Measurements from ENCODE around the gene ZNF304.
"Not testable (repeated sequence)": the region's sequence is repeated elsewhere in the genome, so short reads cannot be mapped to it uniquely, and the experiment has no call there.

Gene ZNF304

DNA sequence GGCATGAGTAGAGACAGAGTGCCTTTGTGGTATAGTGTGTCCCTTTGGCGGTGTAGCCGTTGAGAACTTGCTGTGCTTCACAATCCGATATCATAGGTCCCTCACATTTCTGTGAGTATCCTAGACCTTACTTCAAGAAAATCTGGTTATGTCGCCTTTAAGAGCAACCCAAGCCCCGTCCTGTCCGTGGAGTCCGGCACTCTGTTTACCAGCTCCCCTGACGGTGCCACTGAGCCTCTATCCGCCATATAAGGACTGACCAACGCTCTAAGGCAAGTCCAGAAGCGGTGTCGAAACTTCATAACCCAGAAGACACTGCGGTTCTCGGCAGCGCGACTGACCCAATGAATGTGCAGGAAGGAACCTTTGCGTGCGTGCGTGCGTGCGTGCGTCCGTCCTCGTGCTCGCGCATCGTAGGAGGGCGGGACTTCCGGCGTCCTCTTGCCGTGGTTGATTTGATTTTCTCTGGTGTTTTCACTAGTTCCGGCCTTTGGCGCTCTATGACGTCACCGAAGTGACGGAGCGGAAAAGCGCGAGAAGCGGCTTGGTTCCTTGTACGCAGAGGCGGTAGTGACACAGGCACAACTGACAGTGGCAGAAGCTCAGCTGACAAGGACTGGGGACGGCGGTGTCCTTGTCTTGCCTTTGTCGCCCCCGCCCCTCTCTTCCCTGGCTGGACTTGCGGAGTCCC is 12.1 kb downstream of the ZNF304 start, which contains the start of the genes TRAPPC2B and ZNF547:
Gene TRAPPC2B (plus strand): TSS at position 555 of the 691 bp plus-strand sequence. CDS start 1,283 bp downstream, outside the sequence.
Gene ZNF547 (plus strand): TSS at position 555 of the 691 bp plus-strand sequence. CDS start 5,005 bp downstream, outside the sequence.
- peak; percentile 93 to 94 for DNase-seq

DNA sequence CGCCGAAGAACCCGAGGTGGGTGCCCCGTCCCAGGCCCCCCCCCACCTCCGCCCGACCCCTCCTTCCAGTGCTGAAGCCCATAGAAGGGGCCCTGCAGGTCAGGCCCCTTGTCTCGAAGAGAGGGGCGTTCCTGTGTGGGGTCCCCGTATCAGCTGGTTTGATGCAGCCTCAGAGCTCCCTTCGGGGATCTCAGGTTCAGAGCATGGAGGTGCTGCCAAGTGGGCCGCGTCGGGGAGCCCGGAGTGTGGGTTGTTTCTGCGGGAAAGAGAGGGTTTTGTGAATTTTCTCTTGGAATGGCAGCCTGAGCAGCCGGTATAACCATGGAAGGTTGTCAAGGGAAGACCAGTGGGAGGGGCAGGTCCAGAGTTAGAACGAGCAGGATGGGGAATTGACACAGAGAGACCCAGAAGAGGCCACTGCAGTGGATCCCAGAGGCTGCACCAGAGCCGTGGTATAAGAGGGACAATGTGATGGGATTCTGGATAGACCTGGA is 12.7 kb downstream of the ZNF304 start:
- DNase-seq: no peak

GRCh38 chr19:57366776-57367175 is 15.7 kb downstream of the ZNF304 start:
- no peak for DNase-seq

DNA sequence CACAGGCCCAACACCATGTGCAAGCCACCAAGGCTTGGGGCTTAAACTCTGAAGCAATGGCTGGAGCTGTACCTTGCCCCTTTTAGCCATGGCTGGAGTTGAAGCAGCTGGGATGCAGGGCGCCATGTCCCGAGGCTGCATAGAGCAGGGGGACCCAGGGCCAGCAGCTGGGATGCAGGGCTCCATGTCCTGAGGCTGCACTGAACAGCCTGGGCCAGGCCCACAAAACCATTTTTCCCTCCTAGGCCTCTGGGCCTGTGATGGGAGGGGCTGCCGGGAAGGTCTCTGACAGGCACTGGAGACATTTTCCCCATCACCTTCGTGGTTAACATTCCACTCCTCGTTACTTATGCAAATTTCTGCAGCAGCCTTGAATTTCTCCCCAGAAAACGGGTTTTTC is 23.1 kb downstream of the ZNF304 start:
- no peak for DNase-seq

DNA sequence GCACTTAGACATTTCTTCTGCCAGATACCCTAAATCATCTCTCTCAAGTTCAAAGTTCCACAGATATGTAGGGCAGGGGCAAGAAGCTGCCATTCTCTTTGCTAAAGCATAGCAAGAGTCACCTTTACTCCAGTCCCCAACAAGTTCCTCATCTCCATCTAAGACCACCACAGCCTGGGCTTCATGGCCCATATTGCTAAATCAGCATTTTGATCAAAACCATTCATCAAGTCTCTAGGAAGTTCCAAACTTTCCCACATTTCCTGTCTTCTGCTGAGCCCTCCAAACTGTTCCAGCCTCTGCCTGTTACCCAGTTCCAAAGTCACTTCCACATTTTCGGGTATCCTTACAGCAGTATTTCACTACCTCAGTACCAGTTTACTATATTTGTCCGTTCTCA is 23.6 kb downstream of the ZNF304 start:
- DNase-seq: not testable (repeated sequence)

- no peak for DNase-seq
Observed at GRCh38 chr19:57376151-57376550, 25.1 kb downstream of the ZNF304 start.

- no peak for DNase-seq
Observed at GRCh38 chr19:57377498-57378146, 26.6 kb downstream of the ZNF304 start.

DNA sequence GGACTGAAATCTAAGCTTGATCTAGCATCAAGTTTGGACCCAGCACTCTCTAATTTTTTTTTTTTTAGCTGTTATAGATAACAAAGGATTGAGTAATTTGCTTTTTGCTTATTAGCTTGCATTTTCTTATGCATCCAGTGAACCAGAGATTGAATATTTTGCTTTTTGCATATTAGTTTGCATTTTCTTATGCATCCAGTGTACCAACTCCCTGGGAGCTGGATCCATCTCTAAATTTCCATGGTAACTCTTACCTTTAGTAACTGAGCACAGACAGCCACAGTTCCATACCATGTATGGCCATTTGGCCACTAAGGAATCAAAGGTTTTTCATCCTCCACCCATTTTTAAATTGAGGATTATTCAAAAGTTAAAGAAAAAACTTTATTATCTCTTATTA is 29.9 kb downstream of the ZNF304 start:
- DNase-seq: no peak

DNA sequence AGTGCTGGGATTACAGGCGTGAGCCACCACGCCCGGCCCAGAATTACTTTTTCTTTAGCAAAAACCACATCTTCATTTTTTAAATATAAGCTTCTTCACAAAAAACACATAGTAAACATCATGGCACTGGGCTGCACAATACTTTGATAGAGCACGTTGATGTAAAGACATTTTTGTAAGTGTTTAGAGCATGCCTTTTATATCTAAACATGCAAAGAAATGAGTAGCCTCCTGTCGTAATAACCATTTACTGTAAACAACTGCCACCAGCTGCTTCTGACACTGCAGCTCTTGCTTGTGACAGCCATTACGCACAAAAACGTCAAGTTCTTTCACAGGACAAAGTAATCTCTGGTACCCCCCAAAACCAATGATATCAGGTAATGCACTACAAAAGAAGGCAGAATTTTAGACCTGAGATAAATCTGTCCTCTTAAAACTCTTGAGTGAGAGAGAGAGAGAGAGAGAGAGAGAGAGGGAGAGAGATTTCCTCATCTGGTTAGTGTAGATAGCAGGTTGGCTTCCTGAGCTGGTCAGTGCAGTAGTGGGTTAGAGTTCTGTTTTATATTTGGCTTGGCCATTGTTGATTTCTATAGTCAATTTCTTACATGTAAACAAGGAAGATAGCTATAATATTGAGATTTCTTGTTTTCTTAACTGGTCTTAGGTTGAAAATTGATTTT is 31.9 kb downstream of the ZNF304 start:
- no peak for DNase-seq

DNA sequence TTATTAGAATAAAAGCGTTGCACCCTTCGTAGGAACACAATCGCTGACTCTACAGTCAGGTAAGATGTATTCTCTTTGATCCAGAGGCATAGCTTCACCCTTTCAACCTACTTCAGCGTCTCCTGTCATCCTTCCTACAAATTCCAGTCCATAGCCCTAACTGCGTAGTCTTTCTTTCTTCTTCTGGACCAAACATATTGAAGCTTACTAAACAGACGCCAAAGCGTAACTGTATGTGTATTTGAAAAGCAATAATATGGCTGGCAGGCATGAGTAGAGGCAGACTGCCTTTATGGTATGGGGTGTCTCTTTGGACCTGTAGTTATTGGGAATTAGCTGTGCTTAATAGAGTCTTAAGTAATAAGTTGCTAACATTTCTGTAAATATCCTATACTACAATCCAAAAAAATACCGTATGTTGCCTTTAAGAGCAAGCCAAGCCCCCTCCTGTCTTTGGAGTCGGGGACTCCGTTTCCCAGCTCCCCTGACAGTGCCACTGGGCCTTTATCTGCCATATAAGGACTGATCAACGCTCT is 38.2 kb downstream of the ZNF304 start:
- no peak for DNase-seq

DNA sequence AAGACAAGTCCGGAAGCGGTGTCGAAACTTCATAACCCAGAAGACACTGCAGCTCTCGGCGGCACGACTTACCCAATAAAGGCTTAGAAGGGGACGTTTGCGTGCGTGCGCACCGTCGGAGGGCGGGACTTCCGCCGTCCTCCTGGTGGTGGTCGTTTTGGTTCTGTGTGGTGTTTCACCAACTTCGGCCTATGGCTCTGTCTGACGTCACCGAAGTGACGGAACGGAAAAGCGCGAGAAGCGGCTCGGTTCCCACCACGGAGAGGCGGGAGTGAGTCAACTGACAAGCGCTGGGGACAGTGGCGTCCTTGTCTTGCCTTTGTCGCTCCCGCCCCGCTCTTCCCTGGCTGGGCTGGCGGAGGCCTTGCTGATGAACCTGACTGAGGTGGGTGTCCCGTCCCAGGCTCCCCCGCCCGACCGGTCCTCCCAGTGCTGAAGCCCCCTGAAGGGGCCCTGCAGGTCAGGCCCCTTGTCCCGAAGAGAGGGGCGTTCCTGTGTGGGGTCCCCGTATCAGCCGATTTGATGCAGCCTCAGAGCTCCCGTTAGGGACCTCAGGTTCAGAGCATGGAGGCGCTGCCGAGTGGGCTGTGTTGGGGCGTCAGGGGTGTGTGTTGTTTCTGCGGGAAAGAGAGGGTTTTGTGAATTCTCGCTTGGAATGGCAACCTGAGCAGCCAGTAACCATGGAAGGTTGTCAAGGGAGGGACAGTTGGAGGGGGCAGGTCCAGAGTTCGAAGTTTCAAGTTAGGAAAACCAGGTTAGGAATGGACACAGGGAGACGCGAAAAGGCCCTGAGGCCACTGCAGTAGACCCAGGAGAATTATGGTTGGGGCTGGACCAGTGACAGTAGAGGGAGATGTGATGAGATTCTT is 38.9 kb downstream of the ZNF304 start, which contains the start of gene ZNF548:
Gene ZNF548 (plus strand): TSS at position 125 of the 869 bp plus-strand sequence. CDS start 246 bp downstream, at position 371.
- peak; percentile 89 to 92 for DNase-seq

GRCh38 chr19:57395710-57396109 is 44.6 kb downstream of the ZNF304 start:
- no peak for DNase-seq

DNA sequence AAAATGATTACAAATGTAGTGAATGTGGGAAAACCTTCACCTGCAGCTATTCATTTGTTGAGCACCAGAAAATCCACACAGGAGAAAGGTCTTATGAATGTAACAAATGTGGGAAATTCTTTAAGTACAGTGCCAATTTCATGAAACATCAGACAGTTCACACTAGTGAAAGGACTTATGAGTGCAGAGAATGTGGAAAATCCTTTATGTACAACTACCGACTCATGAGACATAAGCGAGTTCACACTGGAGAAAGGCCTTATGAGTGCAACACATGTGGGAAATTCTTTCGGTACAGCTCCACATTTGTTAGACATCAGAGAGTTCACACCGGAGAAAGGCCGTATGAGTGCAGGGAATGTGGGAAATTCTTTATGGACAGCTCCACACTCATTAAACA is 47.8 kb downstream of the ZNF304 start:
- no peak for DNase-seq

DNA sequence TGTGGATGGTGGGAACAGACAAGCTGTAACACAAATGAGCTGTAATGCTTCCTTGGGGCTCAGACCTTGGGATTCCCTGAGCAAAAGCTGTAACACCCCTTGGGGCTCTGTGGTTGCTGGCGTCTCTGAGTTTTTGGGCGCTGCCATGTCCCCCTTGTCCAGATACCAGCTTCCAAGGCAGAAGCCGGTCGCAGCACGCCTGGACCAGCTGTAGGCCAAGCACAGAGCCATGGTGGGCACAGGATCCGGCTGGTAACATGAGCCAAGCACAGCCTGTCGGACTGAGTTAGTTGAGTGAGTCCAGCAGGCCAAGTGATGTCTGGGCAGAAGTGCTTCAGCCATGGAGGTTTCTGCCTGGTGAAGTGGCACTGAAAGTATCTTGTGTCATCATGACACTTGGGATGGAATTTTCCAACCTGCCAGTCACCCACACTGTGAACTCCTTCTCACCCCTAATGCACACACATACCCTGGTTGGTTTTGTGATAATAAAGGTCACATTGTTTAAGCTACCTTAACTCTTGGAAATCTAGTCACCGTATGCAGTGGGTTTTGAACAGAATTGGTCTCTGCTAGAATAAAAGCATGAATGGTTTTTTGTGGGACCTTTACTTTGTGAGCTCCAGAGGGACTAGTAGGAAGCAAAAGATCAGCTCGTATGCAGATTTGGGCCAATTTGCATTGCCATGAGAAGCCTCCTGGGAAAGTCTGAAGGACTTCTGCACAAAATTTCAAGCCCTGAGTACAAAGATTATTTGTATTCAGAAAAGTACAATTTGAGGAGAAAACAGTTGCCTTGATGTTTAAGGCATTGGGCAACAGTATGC is 52.9 kb downstream of the ZNF304 start:
- DNase-seq: no peak

GRCh38 chr19:57406516-57407123 is 55.5 kb downstream of the ZNF304 start:
- peak; percentile 59 to 61 for DNase-seq

All from stimulated activated CD4-positive, alpha-beta T cell treated with anti-CD3 and anti-CD28 coated beads, Interleukin-2, amount 100 ng/mL, for 48 hours (primary cell).